ENCODE data around the gene CLEC10A.
"Not testable (repeated sequence)": the region's sequence is repeated elsewhere in the genome, so short reads cannot be mapped to it uniquely, and the experiment has no call there.

Gene CLEC10A

GRCh38 chr17:7072406-7072805 is 7.6 kb downstream of the CLEC10A start:
- no peak for DNase-seq (ENCODE audit: low read depth)

GRCh38 chr17:7070712-7071111 is 9.3 kb downstream of the CLEC10A start:
- no peak for DNase-seq (ENCODE audit: low read depth)

GRCh38 chr17:7068268-7068667 is 11.8 kb downstream of the CLEC10A start:
- no peak for DNase-seq (ENCODE audit: low read depth)

GRCh38 chr17:7067198-7067597 is 12.9 kb downstream of the CLEC10A start:
- no peak for DNase-seq (ENCODE audit: low read depth)

GRCh38 chr17:7064261-7064660 is 15.8 kb downstream of the CLEC10A start:
- no peak for DNase-seq (ENCODE audit: low read depth)

- peak; percentile 42 for DNase-seq (ENCODE audit: low read depth)
Observed at GRCh38 chr17:7063518-7064094, 16.4 kb downstream of the CLEC10A start.

- DNase-seq (ENCODE audit: low read depth), result peak; percentile 97
Observed at GRCh38 chr17:7060165-7060891, 19.7 kb downstream of the CLEC10A start.

GRCh38 chr17:7058831-7059447 is 21.1 kb downstream of the CLEC10A start:
- DNase-seq (ENCODE audit: low read depth), result peak; percentile 74

GRCh38 chr17:7056386-7056785 is 23.7 kb downstream of the CLEC10A start:
- peak; percentile 81 for DNase-seq (ENCODE audit: low read depth)

GRCh38 chr17:7050583-7050982 is 29.5 kb downstream of the CLEC10A start:
- not testable (repeated sequence) for DNase-seq (ENCODE audit: low read depth)

GRCh38 chr17:7048968-7049367 is 31.1 kb downstream of the CLEC10A start:
- peak; percentile 40 for DNase-seq (ENCODE audit: low read depth)

GRCh38 chr17:7047566-7047965 is 32.5 kb downstream of the CLEC10A start:
- no peak for DNase-seq (ENCODE audit: low read depth)

GRCh38 chr17:7046725-7047397 is 33.2 kb downstream of the CLEC10A start:
- not testable (repeated sequence) for DNase-seq (ENCODE audit: low read depth)

- DNase-seq (ENCODE audit: low read depth), result peak; percentile 48
Observed at GRCh38 chr17:7046127-7046724, 33.8 kb downstream of the CLEC10A start.

GRCh38 chr17:7045492-7046126 is 34.4 kb downstream of the CLEC10A start:
- DNase-seq (ENCODE audit: low read depth), result peak; percentile 82

GRCh38 chr17:7043497-7044198 is 36.4 kb downstream of the CLEC10A start, which contains the start of gene SLC16A11:
Gene SLC16A11 (minus strand): TSS chr17:7044092. CDS start chr17:7043513, 579 bp downstream.
- no peak for DNase-seq (ENCODE audit: low read depth)

- DNase-seq (ENCODE audit: low read depth), result no peak
Observed at GRCh38 chr17:7043182-7043496, 36.9 kb downstream of the CLEC10A start.

GRCh38 chr17:7042501-7043181 is 37.4 kb downstream of the CLEC10A start:
- DNase-seq (ENCODE audit: low read depth), result no peak

GRCh38 chr17:7041607-7042500 is 38.2 kb downstream of the CLEC10A start:
- no peak for DNase-seq (ENCODE audit: low read depth)

GRCh38 chr17:7039832-7040231 is 40.2 kb downstream of the CLEC10A start:
- no peak for DNase-seq (ENCODE audit: low read depth)
